NCI-H2107 treated with DMSO at 0.1 percent for 48 hours (cell line): Measurements from ENCODE around the gene PTPN20.

ENCODE experiments used
- DNase-seq: peaks from one replicate; lab custom pipeline; 2025; ENCODE audit not compliant: unreplicated experiment; lab: John Stamatoyannopoulos, UW

The PTPN20 gene

DNA sequence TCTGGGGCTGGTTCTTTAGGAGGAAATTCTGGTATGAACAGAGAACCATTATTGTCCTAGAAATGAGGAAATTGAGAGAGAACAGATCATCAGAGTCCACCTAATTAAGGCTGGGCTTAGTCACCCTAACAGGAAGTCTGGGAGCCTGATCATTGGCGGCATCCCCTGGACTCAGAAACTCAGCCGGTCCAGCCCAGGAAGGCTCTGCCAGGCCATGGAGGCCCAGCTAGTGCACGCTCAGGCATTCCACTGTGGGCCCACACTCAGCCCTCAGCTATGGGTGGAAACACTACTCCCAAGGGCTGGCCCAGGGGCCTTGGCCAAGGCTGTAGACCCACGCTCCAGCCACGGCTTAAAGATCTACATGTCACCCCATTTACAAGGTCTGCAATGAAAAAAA, 109.2 kb downstream of the PTPN20 start:
- DNase-seq = no peak

- DNase-seq = no peak
Observed at GRCh38 chr10:47021850-47022249, 110.6 kb downstream of the PTPN20 start.

DNA sequence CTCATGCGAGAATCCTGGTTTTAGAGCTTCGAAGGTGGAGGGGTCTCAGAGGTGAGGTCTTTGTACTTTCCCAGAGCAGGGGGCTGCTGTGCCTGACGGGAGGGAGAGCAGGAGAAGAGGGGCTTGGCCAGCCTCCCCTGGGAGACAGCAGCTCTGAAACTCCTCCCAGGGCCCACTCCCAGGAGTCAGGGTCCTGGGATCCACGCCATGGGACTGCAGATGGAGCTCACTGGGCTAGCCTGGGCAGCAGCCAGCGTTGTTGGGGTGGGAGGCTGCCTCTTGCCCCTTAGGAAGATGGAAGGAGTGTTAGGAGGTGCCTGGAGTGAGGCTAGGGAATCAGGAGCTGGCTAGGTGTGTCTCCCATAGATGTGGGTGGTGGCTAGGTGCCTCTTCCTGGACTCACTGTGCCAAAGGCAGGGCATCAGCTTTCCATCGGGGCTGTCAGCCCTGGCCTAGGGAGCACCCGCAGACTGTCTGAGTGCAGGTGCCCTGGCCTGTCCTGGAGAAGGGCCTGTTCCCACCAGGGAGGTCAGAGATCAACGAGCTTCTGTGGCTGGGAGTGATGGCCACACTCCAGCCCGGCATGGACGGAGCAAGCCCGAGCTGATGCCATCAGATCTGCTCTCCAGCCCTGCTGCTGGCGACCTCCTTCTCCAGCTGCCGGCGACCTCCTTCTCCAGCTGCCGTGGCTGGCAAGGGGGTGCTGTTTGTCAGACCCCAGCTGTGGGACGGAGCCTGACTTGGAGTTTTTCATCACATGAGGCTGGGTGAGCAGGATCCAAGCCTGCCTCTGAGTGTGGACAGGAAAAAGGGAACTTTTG, 111.3 kb downstream of the PTPN20 start:
- no peak for DNase-seq

DNA sequence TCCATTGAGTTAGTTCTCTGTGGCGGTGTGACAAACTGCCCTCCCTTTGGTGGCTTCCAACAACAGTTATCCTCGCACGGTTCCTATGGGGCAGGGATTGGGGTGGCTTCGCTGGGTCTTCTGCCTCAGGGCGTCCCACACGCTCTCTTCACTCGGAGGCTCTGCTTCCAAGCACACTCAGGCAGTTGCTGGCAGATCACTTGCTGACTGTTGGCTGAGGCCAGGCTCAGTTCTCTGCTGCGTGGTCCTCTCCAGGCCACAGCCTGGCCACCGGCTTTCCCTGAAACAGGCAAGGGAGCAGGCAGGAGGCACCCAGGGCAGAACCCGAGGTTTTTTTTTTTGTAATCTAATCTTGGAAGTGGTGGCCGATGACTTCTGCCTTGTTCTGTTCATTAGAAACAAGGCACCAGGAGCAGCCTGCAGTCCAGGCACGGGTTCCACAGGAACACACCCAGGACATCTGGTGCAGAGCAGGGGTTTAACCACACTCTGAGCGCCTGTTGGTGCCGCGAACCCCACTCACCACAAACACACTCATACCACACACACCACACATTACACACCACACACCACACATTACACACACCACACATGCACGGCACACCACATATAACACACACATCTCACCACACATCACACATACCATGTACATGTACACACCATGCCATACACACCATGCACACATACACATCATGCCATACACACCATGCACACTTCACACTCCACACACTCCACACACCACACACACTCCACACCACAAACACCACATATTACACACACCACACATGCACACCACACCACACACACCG, 112.2 kb downstream of the PTPN20 start:
- no peak for DNase-seq

GRCh38 chr10:47024046-47024322, 112.8 kb downstream of the PTPN20 start:
- DNase-seq = no peak

GRCh38 chr10:47024399-47025252, 113.4 kb downstream of the PTPN20 start:
- peak; percentile 1 for DNase-seq

- no peak for DNase-seq
Observed at GRCh38 chr10:47025253-47025539, 114.0 kb downstream of the PTPN20 start.

DNA sequence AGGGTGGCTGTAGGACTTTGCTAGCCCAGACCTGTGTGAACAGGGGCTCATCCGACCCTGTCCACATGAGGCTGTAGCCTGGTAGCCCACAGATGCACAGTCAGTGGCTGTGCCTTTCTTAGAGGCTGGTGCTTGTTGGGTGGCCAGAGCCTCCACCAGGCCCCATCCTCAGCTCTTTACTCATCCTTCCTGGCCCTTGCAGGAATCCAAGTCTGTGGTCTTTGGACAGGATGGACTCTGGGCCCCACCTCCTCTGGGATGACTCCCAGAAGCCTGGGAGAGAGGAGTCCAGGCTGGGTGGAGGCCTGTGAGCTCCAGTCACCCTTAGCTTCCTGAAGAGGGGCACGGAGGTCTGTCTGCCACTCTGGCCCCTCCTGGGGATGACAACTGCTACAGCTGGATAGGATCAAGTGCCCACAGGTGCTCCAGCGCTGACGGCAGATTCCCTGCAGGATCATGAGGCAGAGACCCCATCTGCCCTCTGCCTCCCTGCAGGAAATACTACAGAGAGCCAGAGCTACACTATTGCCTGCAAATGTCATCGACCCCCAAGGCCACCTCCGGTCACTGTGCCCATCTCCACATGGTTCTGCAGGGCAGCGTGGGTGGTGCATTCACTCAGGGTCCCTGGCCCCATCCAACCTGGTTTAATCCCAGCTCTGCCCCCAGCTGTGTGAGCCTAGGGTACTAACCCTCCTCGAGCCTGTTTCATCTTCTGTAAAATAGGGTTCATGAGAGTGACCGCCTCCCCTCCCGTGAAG, 114.5 kb downstream of the PTPN20 start:
- DNase-seq = no peak

DNA sequence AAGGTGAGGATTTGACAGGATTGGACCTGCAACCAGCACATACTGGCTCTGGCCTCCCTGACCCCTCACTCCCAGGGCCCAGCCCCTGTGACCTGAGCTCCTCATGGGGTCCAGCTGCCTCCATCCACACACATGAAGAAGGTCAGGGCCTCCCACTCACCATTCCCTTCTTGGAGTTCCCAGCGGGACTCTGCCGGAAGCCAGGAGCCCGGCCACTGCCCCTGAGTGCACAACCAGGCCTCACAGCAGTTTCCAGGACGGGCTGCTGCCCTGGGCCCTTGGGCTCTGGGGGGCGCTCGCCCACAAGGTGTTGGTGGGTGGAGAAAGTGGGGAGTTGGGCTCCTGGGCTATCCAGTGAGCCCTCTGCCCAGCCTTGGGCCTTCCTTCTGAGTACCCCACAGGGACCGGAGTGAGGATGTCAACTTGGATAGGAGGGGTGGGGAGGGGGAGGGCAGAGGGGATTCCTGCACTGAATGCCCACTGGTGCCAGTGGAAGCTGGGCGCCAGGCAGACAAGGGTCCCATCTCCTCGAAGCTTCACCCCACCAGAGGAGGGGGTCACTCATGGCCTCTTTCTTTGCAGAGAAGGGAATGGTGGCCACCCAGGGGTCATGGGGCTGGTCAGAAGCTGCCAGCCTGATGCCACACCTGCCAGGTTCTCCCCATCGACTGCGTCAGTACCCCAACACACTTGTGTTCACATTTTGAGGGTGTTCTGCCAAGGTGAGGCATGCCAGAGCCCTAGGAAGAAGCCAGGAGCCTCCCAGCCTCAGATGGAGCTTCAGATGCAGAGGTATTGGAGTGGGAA, 115.3 kb downstream of the PTPN20 start:
- no peak for DNase-seq

DNA sequence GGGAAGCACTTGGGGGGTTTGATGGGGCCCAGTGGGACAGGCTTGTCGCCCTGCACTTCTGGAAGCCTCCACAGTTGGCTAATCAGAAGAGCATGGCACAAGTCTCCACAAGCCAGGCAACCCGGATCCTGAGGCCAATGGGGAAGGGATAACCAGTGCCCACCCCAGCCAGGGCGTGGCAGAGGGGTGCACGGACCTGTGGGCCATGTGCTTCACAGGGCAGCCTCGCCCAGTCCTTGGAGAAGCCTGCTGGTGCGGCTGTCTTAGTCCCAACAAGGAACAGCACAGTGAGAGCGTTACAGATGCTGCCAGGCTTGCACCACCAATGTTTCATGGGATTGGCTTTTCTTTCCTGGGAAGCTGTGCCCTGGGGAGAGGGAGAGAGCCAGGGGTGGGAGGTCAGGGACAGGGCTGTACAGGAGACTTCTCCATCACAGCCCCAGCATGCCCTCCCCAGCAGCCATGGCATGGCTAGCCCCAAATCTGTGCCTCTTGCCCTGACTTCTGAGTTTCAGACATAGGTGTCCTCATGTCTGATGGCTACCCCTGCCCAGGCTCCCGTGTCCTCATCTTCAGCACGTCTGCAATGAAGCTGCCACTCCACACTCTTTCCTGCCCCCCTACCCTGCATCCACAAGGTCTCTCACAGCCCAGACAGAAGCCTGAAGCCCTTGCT, 116.0 kb downstream of the PTPN20 start:
- DNase-seq = no peak

- no peak for DNase-seq
Observed at GRCh38 chr10:47027784-47028260, 116.6 kb downstream of the PTPN20 start.

- DNase-seq = no peak
Observed at GRCh38 chr10:47028466-47028865, 117.2 kb downstream of the PTPN20 start.

GRCh38 chr10:47029181-47030009, 118.2 kb downstream of the PTPN20 start:
- DNase-seq = no peak

DNA sequence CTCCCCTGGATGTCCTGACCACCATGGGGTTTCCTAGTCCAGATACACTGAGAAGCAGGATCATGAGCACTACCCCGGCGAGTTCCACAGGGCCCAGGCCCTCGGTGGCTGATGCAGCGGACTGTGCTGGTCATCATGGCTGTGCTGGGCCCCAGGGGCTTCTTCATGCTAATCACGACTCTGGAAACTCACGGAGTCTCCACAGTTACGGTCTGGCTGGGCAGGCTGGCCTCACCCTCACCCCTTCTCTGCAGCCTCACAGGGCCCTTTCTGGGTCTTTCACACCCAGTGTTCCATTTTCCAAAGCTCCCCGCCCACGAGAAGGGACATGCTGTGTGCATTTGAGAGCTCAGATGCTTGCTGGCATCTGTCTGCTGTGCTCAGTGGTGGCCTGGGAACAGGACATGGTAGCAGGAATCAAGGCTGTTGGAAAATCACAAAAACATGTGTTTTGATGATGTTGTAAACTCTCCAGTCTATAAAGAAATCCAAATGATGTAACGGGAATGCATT, 119.0 kb downstream of the PTPN20 start:
- DNase-seq = no peak

DNA sequence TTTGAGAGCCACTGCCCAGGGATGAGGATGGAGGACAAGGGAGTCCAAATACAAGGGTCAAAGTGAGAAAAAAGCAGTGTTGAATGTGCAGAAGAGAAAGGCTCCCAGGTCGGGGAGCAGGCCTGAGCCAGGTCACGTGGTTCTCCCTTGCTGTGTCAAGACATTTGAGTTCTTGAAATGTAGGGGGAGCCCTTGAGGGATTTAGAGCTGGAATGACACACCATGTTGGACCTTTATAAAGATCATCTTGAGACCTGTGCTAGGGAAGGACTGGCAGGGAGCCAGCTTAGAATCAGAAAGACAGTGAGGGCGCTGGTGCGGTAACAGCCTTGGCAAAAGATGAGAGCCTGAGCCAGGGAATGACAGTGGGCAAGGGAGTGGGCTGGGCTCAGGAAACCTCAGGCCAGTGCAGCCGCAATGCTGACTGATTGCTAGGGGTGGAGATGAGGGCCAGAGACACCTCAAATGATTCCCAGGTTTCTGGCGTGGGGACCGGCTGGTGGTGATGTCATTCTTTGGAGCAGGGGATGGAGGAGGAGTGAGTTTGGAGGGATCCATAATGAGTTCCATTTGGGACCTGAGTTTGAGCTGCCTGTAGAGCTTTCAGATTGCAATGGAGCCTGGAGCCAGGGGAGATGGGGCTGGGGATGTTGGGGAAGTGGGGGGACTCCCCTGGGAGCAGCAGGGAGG, 120.1 kb downstream of the PTPN20 start:
- no peak for DNase-seq

GRCh38 chr10:47031901-47032465, 120.8 kb downstream of the PTPN20 start:
- DNase-seq = no peak

DNA sequence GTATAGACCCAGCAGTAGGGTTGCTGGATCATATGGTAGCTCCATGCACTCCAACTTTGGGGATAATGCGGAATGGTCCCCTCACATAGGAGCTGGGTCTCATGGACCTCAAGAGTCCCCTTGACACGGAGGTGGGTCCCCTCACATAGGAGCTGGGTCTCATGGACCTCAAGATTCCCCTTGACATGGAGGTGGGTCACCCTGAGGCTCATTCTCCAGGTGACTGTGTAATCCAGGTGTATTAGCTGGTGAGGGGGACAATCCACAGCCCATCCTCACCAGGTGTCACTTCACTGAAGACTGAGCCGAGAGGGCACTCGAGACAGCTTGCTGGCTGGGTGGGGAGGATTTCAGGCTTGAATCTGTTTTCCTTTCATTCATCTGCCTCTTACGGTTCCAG, 121.9 kb downstream of the PTPN20 start:
- no peak for DNase-seq
